Right atrium auricular region (tissue), 2 donors: ENCODE results near the gene MIPOL1. TPM values are rescaled to one million over a fixed set of nuclear protein-coding genes. Genes with fewer than 3 reads are reported as not detected.

ENCODE experiments used
- DNase-seq: peaks from one replicate; pipeline ENCODE4 v3.0.0-alpha.2; 2019; ENCODE audit warnings: low spot score
- H3K27ac ChIP-seq, 2 donors: fragments of 200-600 bp; sonication (generic); 1 replicate in 1 of 2; 2 replicates in 1 of 2; pipeline ENCODE4 v1.5.1; 2016 to 2019
- H3K27me3 ChIP-seq, 2 donors: fragments of 200-600 bp; sonication (generic); one replicate each; pipeline versions ENCODE4 v1.5.1 to v1.6.0; 2017 to 2019
- H3K36me3 ChIP-seq: fragments of 200-600 bp; sonication (generic); one replicate; pipeline ENCODE4 v1.5.1; 2016
- H3K4me1 ChIP-seq, 2 donors: fragments of 200-600 bp; sonication (generic); one replicate each; pipeline versions ENCODE4 v1.5.1 to v1.6.0; 2017 to 2019
- H3K4me3 ChIP-seq, 2 donors: fragments of 200-600 bp; sonication (generic); 1 replicate in 1 of 2; 2 replicates in 1 of 2; pipeline ENCODE4 v1.5.1; 2017 to 2019; ENCODE audit warnings: mild to moderate bottlenecking in 1 of 2, moderate library complexity in 1 of 2
- H3K9me3 ChIP-seq, 2 donors: fragments of 200-600 bp; sonication (generic); one replicate each; pipeline ENCODE4 v1.5.1; 2019
- CTCF ChIP-seq, 2 donors: fragments of 200-600 bp; sonication (generic); IDR thresholded peaks; one replicate each; pipeline ENCODE4 v1.5.1; 2019; ENCODE audit warnings: antibody characterized with exemption in 2 of 2
- total RNA-seq, 2 donors: library from RNA; depleted of rRNA; stranded (reverse); fragments of >200 nt; gene quantifications; one replicate each; pipeline ENCODE4 v1.1.0, GENCODE V29; 2016

Gene MIPOL1
- total RNA-seq, 2 donors from 2014 or later, result 4.9 to 6.2 TPM

DNA sequence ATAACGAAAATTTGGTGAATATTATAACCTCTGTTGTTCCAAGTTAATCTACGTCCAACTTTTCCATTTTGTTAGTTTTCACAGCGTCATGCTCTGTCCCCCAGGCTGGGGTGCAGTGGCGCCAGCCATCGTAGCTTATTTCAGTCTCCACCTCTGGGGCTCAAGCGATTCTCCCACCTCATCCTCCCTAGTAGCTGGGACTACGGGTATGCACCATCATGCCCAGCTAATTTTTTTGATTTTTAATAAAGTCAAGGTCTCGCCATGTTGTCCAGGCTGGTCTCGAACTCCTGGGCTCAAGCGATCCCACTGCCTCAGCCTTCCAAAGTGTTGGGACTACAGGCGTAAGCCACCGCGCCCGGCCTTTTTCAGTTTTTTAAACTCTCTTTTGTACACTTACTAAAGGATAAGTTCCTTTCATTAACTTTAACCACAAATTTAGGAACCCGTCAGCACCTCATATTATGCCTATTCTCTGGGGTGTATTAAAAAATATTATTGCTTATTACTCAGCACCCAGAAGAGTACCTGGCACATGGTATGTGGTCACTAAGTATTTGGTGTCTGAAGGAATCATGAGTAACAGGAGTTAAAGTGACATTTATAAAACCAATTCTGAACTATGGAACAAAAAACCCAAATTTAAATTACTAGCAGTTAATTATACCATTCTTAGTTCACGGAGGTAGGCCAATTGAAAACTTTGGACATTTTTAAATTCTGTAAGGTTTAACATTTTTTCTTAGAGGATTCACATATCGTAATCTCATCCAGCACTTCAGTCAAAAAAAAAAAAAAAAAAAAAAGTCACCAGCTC, 925 bp upstream of the MIPOL1 start:
- no peaks in the 10 kb centered on the region for H3K9me3 ChIP-seq
- peak overlapping the region; percentile 47 to 61 for H3K4me3 ChIP-seq
- H3K27ac ChIP-seq, result peak overlapping the region; percentile 88 to 90
- no peaks in the 10 kb centered on the region for H3K36me3 ChIP-seq
- no peaks in the 10 kb centered on the region for H3K27me3 ChIP-seq
- H3K4me1 ChIP-seq, result no peaks in the 10 kb centered on the region
- no peak for DNase-seq
- no peak for TF ChIP-seq CTCF (IDR thresholded peaks at IDR 0.05)

DNA sequence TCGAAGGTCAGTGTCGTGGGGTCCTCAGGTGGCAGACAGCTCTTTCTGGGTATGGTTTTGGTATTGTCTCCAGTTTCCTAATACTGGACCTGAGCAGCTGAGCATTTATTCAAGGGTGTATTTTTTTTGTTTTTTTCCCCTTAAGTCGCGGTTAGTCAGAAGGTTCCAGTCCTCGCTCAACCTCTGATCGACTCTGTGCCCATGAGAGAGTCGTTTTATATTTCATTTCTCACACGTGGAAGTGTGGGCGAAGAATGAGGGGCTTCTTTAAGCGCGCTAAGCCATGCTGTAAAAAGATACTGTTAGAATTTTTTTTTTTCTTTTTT, 499 bp downstream of the MIPOL1 start:
- Histone ChIP-seq H3K4me3 (peak overlapping the region; percentile 47 to 61), H3K36me3 (no peaks in the 10 kb centered on the region), H3K9me3 (no peaks in the 10 kb centered on the region), H3K4me1 (no peaks in the 10 kb centered on the region), H3K27me3 (no peaks in the 10 kb centered on the region), H3K27ac (peak overlapping the region; percentile 88 to 90)
- no peak for DNase-seq
- TF ChIP-seq CTCF (IDR thresholded peaks at IDR 0.05), result peak in 1 of 2 donors; percentile 0

DNA sequence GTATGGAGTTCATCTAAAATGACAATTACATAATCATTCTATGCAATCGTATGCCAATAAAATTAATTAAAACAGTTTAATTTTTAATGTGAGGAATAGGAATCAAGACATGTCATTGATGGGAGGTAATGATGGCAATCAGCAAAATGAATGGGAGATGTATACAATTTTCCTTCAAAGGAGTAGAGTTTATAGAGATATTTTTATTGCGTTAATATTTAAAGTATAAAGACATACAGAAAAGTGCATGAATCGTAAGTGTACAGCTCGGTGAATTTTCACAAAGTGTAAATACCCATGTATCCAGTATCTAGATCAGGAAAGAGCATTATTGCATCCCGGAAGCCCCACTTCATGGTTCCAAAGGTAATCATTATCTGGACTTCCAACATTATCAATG, 1.2 kb downstream of the MIPOL1 start:
- Histone ChIP-seq H3K27me3 (no peaks in the 10 kb centered on the region), H3K4me1 (no peaks in the 10 kb centered on the region), H3K9me3 (no peaks in the 10 kb centered on the region), H3K36me3 (no peaks in the 10 kb centered on the region), H3K4me3 (no peak overlapping the region), H3K27ac (no peak overlapping the region)
- DNase-seq, result no peak
- TF ChIP-seq CTCF (IDR thresholded peaks at IDR 0.05), result no peak

GRCh38 chr14:37201724-37202123, 4.0 kb downstream of the MIPOL1 start:
- DNase-seq, result no peak
- Histone ChIP-seq H3K9me3 (no peaks in the 10 kb centered on the region), H3K4me1 (no peaks in the 10 kb centered on the region), H3K27me3 (no peaks in the 10 kb centered on the region), H3K36me3 (no peaks in the 10 kb centered on the region), H3K27ac (no peak overlapping the region), H3K4me3 (no peak overlapping the region)
- no peak for TF ChIP-seq CTCF (IDR thresholded peaks at IDR 0.05)

DNA sequence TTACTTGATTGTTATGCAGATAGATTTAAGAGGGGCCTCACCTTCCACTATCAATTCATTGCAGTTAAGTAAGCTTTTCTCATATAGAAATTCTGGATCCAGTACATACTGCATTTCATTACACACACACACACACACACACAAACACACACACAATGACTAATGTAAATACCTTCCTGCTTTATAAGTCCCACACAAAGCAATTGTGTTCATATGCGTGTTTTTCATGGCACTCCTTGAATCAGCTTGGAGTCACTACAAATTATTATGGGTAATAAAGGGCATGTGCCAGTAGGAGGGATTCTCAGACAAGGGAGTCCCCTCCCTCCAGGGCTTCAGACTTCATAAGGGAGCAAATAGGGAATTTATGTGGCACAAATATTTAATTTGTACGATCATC, 4.5 kb downstream of the MIPOL1 start:
- Histone ChIP-seq H3K4me3 (no peak overlapping the region), H3K9me3 (no peaks in the 10 kb centered on the region), H3K27me3 (no peaks in the 10 kb centered on the region), H3K36me3 (no peaks in the 10 kb centered on the region), H3K4me1 (no peaks in the 10 kb centered on the region), H3K27ac (no peak overlapping the region)
- no peak for TF ChIP-seq CTCF (IDR thresholded peaks at IDR 0.05)
- DNase-seq, result no peak

DNA sequence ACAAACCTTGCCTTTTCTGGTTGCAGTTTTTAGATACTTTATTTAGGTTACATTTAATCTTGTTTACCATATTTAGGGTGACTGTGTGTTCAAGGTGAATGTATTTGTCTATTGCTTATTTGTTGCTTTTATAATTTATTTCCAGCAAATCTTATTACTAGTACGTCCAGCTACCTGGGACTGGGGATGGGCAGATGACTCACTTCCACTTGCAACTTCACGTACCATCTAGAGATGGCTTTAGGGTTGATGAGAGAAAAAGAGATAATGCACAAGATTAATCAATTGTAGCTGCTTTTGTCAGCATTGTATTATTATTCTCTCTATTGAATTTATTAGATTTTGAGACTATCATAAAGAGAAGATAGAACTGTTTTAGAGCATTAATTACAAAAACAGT, 5.1 kb downstream of the MIPOL1 start:
- TF ChIP-seq CTCF (IDR thresholded peaks at IDR 0.05), result no peak
- no peaks in the 10 kb centered on the region for H3K4me1 ChIP-seq
- H3K27ac ChIP-seq, result no peak overlapping the region
- no peaks in the 10 kb centered on the region for H3K9me3 ChIP-seq
- H3K4me3 ChIP-seq, result no peak overlapping the region
- H3K27me3 ChIP-seq, result no peaks in the 10 kb centered on the region
- no peak for DNase-seq
- H3K36me3 ChIP-seq, result no peaks in the 10 kb centered on the region
